ENCODE measurements around the gene ZNF81. TPM values are rescaled to one million over a fixed set of nuclear protein-coding genes. Genes with fewer than 3 reads are reported as not detected.
A peak's percentile ranks its signal among the peaks of the same experiment; 100 is the strongest.

Gene ZNF81
- total RNA-seq, 1 donor from 2014 or later: 10.0 TPM

DNA sequence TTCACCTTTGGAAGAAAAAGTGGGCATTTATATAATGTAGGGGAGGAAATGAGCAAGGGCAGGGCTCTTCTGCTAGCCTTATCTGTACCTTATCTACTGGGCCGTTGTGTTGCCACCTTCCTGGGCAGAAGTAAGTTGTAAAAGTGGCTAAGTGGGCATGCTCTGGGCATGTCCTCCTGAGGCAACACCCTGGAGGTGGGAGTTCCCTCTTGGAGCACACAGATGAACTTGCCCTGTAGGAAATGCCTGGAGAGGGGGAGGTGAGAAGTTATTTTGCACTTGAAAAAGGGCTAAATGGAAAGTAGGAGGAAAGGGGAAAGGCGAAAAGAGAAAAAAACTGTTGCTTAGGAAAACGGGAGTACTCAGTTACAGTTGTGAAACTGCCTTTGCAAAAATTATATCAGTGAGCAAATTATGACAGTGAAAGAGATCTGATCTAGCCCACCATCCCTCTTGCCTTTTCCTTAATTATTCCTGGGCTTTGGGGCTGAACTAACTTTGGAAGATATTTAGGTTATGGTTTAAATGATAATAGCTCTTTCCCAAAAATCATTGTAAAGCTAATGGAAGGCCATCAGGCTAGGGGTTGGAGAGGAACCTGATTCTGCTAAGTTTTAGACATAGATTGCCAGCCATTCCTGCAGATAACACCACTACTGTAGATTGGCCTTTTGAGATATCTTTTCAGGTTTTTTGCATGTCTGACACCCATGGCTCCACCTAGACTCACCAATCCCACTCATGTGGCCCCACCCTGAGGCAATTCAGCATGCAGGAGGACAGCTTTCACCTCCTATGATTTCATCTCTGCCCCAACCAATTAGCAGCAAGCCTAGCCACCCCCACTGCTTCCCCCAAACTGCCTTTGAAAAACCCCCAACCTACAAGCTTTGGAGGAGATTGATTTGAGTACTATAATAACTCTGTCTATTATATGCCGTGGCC is 20.5 kb upstream of the ZNF81 start:
- H3K4me1 ChIP-seq: no peaks in the 10 kb centered on the region
- peak; percentile 73 for ATAC-seq
- intact Hi-C loops (cut with DNase I): no loop called here
- no peaks in the 10 kb centered on the region for H3K27me3 ChIP-seq
- DNase-seq: no peak
- H3K36me3 ChIP-seq: no peaks in the 10 kb centered on the region
- H3K27ac ChIP-seq: no peak overlapping the region
- TF ChIP-seq, protein P1, sequence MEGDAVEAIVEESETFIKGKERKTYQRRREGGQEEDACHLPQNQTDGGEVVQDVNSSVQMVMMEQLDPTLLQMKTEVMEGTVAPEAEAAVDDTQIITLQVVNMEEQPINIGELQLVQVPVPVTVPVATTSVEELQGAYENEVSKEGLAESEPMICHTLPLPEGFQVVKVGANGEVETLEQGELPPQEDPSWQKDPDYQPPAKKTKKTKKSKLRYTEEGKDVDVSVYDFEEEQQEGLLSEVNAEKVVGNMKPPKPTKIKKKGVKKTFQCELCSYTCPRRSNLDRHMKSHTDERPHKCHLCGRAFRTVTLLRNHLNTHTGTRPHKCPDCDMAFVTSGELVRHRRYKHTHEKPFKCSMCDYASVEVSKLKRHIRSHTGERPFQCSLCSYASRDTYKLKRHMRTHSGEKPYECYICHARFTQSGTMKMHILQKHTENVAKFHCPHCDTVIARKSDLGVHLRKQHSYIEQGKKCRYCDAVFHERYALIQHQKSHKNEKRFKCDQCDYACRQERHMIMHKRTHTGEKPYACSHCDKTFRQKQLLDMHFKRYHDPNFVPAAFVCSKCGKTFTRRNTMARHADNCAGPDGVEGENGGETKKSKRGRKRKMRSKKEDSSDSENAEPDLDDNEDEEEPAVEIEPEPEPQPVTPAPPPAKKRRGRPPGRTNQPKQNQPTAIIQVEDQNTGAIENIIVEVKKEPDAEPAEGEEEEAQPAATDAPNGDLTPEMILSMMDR (IDR thresholded peaks at IDR 0.05): no peak
- H3K4me3 ChIP-seq: no peak overlapping the region
- H3K9me3 ChIP-seq: no peaks in the 10 kb centered on the region

- TF ChIP-seq, protein P1 (IDR thresholded peaks at IDR 0.05): no peak
- no peak for DNase-seq
- Histone ChIP-seq H3K4me3 (no peak overlapping the region), H3K27ac (no peak overlapping the region), H3K9me3 (no peaks in the 10 kb centered on the region), H3K36me3 (no peaks in the 10 kb centered on the region), H3K4me1 (no peaks in the 10 kb centered on the region), H3K27me3 (no peaks in the 10 kb centered on the region)
- intact Hi-C loops (cut with DNase I): no loop called here
- no peak for ATAC-seq
These were observed 19.3 kb upstream of the ZNF81 start for GRCh38 chrX:47817421-47817820.

GRCh38 chrX:47817897-47818296 is 18.8 kb upstream of the ZNF81 start:
- ATAC-seq (no peak), DNase-seq (no peak)
- H3K27me3 ChIP-seq: no peaks in the 10 kb centered on the region
- TF ChIP-seq, protein P1 (IDR thresholded peaks at IDR 0.05): no peak
- intact Hi-C loops (cut with DNase I): no loop called here
- no peak overlapping the region for H3K27ac ChIP-seq
- H3K9me3 ChIP-seq: no peaks in the 10 kb centered on the region
- no peaks in the 10 kb centered on the region for H3K36me3 ChIP-seq
- H3K4me1 ChIP-seq: no peaks in the 10 kb centered on the region
- H3K4me3 ChIP-seq: no peak overlapping the region

DNA sequence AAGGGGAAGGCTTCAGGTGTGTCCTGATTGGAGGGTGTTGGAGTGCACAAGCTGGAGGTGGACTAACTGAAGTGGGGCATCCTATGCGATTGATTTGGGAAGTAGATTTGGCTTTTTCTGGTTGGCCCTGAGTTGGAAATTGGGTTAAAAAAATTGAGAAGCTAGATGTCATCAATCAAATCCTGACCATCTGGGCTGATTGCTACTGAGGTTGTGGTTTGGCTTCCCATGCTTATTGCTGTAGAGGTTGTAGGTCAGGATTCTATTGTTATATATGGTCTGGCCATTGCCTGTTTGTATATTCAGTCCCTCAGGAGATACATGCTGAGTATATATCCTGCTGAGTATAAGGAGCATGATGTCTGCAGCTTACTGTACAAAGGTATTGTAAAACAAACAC is 7.7 kb upstream of the ZNF81 start:
- ATAC-seq: no peak
- Histone ChIP-seq H3K36me3 (no peaks in the 10 kb centered on the region), H3K27ac (no peak overlapping the region), H3K27me3 (no peaks in the 10 kb centered on the region), H3K9me3 (no peaks in the 10 kb centered on the region), H3K4me1 (no peaks in the 10 kb centered on the region), H3K4me3 (no peak overlapping the region)
- TF ChIP-seq, protein P1 (IDR thresholded peaks at IDR 0.05): no peak
- intact Hi-C loops (cut with DNase I): no loop called here
- no peak for DNase-seq

GRCh38 chrX:47831788-47832187 is 4.9 kb upstream of the ZNF81 start:
- TF ChIP-seq, protein P1 (IDR thresholded peaks at IDR 0.05): peak; percentile 55
- DNase-seq (peak; percentile 65), ATAC-seq (peak; percentile 55)
- no peaks in the 10 kb centered on the region for H3K36me3 ChIP-seq
- no peak overlapping the region for H3K4me3 ChIP-seq
- no peaks in the 10 kb centered on the region for H3K9me3 ChIP-seq
- intact Hi-C loops (cut with DNase I): loop anchor here (10.0 kb wide), 1 partner anchor 193 kb away; no protein-coding TSS in a partner anchor
- H3K27ac ChIP-seq: no peak overlapping the region
- H3K27me3 ChIP-seq: no peaks in the 10 kb centered on the region
- H3K4me1 ChIP-seq: no peaks in the 10 kb centered on the region
